ENCODE data around the gene RNF11. TPM values are rescaled to one million over a fixed set of nuclear protein-coding genes. Genes with fewer than 3 reads are reported as not detected.

RNF11 gene
- total and polyA plus RNA-seq, 2 of the 8 experiments (the other 6 are each of a cell fraction or from before 2014, with no cell fraction given) = 49.6 to 54.2 TPM

DNA sequence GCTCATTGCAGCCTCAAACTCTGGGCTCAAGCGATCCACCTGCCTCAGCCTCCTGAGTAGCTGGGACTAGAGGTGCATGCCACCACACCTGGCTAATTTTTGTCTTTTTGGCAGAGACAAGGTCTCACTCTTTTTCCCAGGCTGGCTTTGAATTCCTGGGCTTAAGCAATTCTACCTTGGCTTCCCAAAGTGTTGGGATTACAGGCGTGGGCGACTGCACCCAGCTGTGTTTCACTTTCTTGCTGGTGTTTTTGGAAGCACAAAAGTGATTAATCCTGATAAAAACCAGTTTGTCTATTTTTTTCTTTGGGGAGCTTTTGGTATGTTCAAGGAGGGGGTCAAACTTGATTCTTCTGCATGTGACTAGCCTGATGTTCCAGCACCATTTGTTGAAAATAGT lies 19.3 kb downstream of the RNF11 start:
- Histone ChIP-seq H4K8ac (ENCODE audit: extremely low read depth, insufficient read depth, low read length) (no peak overlapping the region), H2BK120ac (replicated peaks; ENCODE audit: low read depth, low read length) (no peak overlapping the region), H4K20me1 (replicated peaks in 1 of 2; ENCODE audit: control insufficient read depth in 1 of 2, insufficient read depth in 2 of 2, low read length in 2 of 2) (peaks cover 2 to 7% of the 10 kb centered on the region in 2 experiments), H3K36me3 (ENCODE audit: control insufficient read depth in 2 of 4, insufficient read depth in 4 of 4, low read length in 3 of 4) (no peaks in the 10 kb centered on the region), H3K4me2 (ENCODE audit: insufficient read depth in 1 of 2, low read depth in 2 of 2, low read length in 2 of 2) (no peak overlapping the region), H3K4ac (replicated peaks; ENCODE audit: insufficient read length, low read depth, low read length) (no peak overlapping the region), H3K27ac (ENCODE audit: low read depth, low read length) (no peak overlapping the region), H3K14ac (ENCODE audit: insufficient read length) (no peak overlapping the region), H3K18ac (ENCODE audit: extremely low read depth, low read length) (no peak overlapping the region), H3K27me3 (replicated peaks in 1 of 4; ENCODE audit: control insufficient read depth in 3 of 4, extremely low read depth in 1 of 4, insufficient read depth in 3 of 4, low read length in 3 of 4) (no peaks in the 10 kb centered on the region), H2BK15ac (ENCODE audit: low read length) (no peak overlapping the region), H3K4me1 (replicated peaks in 1 of 4; ENCODE audit: control insufficient read depth in 3 of 4, insufficient read depth in 4 of 4, low read length in 3 of 4) (no peaks in the 10 kb centered on the region), H3K9ac (replicated peaks in 1 of 4; ENCODE audit: extremely low read depth in 1 of 4, low read depth in 3 of 4, low read length in 3 of 4) (no peak overlapping the region), H3K23ac (ENCODE audit: insufficient read length) (no peak overlapping the region), H2AK5ac (ENCODE audit: low read depth, low read length) (no peak overlapping the region), H2BK12ac (ENCODE audit: low read depth, low read length) (no peak overlapping the region), H2AFZ (ENCODE audit: low read length) (no peak overlapping the region), H4K91ac (replicated peaks; ENCODE audit: insufficient read length, low read length) (no peak overlapping the region), H2BK20ac (ENCODE audit: low read length) (no peak overlapping the region), H3K23me2 (ENCODE audit: low read depth, low read length) (no peaks in the 10 kb centered on the region), H3K79me1 (ENCODE audit: low read depth, low read length) (peaks cover 7% of the 10 kb centered on the region), H3K4me3 (ENCODE audit: extremely low read depth in 1 of 4, insufficient read depth in 2 of 4, low read depth in 3 of 4, low read length in 4 of 4) (no peak overlapping the region), H2BK5ac (ENCODE audit: low read depth, low read length) (no peak overlapping the region), H3K9me3 (ENCODE audit: insufficient read depth in 2 of 2, low read depth in 1 of 2, low read length in 1 of 2) (no peaks in the 10 kb centered on the region), H3K79me2 (ENCODE audit: control insufficient read depth in 1 of 2, insufficient read depth in 2 of 2, low read length in 2 of 2) (peaks cover 0 to 65% of the 10 kb centered on the region in 2 experiments; a peak in 2 of 4 replicates), H4K5ac (ENCODE audit: insufficient read length, low read depth, low read length) (no peak overlapping the region), H3K56ac (replicated peaks; ENCODE audit: insufficient read length, low read depth, low read length) (no peak overlapping the region)
- ChIA-PET POLR2A (ENCODE audit: partially characterized antibody) (interaction anchor here (1.5 kb wide), 1 partner anchor 14 kb away, joined by 5 read pairs; no protein-coding TSS in a partner anchor), CTCF (ENCODE audit: partially characterized antibody) (interaction anchor here (0.8 to 1.9 kb wide), 2 partner anchors 36 to 41 kb away, joined by 3 to 4 read pairs; no protein-coding TSS in a partner anchor)
- FAIRE-seq (no peak), DNase-seq (ENCODE audit: low read depth in 1 of 2, low spot score in 2 of 2) (no peak)
- WGBS, 2 experiments (ENCODE audit: extremely low coverage in 1 of 2, insufficient coverage in 1 of 2, insufficient read length in 1 of 2, insufficient replicate concordance in 2 of 2, low coverage in 1 of 2, low lambda C conversion rate in 2 of 2, missing lambda C conversion rate in 1 of 2) = 57% methylated on average over 3 of the region's 3 CpGs; no CpG with 5 or more reads in 1 of the 2 experiments
- no peak for TF ChIP-seq RXRA (IDR thresholded peaks at IDR 0.05; ENCODE audit: insufficient read depth, low read depth, low read length)
- TF ChIP-seq CREB1 (IDR thresholded peaks at IDR 0.05) = no peak
- TF ChIP-seq HDAC2 (IDR thresholded peaks at IDR 0.05; ENCODE audit: borderline replicate concordance in 1 of 2, low read depth in 2 of 2, low read length in 2 of 2) = no peak
